Esophagus (tissue), 2 donors: ENCODE data around the gene RNF135. TPM values are rescaled to one million over a fixed set of nuclear protein-coding genes. Genes with fewer than 3 reads are reported as not detected.
"Not testable (repeated sequence)": the region's sequence is repeated elsewhere in the genome, so short reads cannot be mapped to it uniquely, and the experiment has no call there.

Experiments used
- H3K27ac ChIP-seq, 2 donors: one replicate each; pipeline ENCODE4 v1.5.1; 2013; ENCODE audit warnings: low read depth in 2 of 2, mild to moderate bottlenecking in 2 of 2, inconsistent platforms in 1 of 2, low read length in 1 of 2, moderate library complexity in 1 of 2
- H3K27me3 ChIP-seq, 2 donors: one replicate each; pipeline ENCODE4 v1.6.1; 2013; ENCODE audit warnings: low read length in 2 of 2, control low read depth in 1 of 2, mild to moderate bottlenecking in 1 of 2; ENCODE audit not compliant: insufficient read depth in 2 of 2, control insufficient read depth in 1 of 2
- H3K36me3 ChIP-seq, 2 donors: one replicate each; pipeline ENCODE4 v1.6.1; 2013; ENCODE audit warnings: low read length in 1 of 2; ENCODE audit not compliant: control insufficient read depth in 2 of 2, insufficient read depth in 2 of 2
- H3K4me1 ChIP-seq, 2 donors: one replicate each; pipeline ENCODE4 v1.6.1; 2013; ENCODE audit warnings: low read length in 1 of 2; ENCODE audit not compliant: control insufficient read depth in 2 of 2, insufficient read depth in 2 of 2
- H3K4me3 ChIP-seq, 2 donors: one replicate each; pipeline ENCODE4 v1.5.1; 2013; ENCODE audit warnings: low read length in 2 of 2, mild to moderate bottlenecking in 2 of 2, low read depth in 1 of 2, moderate library complexity in 1 of 2
- H3K9me3 ChIP-seq, 2 donors: one replicate each; pipeline ENCODE4 v1.6.1; 2013; ENCODE audit warnings: mild to moderate bottlenecking in 2 of 2, low read depth in 1 of 2, low read length in 1 of 2, moderate library complexity in 1 of 2; ENCODE audit not compliant: control insufficient read depth in 2 of 2, insufficient read depth in 1 of 2
- WGBS, 2 donors: extraction: QIAGEN DNeasy Blood & Tissue Kit; methylation state at CpG; one replicate each; pipeline ENCODE4 v1.1.7; 2013; 5-methylcytosine and 5-hydroxymethylcytosine counted together
- polyA plus RNA-seq, 2 donors: library from polyadenylated mRNA; stranded (reverse); fragments of 200-250 nt; gene quantifications; one replicate each; pipeline ENCODE4 v1.2.3, GENCODE V29; 2013
- donor health status: healthy with polysubstance abuse.
- donor health status: Bipolar disorder and iron deficiency.

RNF135 gene
- polyA plus RNA-seq, 2 donors = 14.9 to 17.9 TPM

DNA sequence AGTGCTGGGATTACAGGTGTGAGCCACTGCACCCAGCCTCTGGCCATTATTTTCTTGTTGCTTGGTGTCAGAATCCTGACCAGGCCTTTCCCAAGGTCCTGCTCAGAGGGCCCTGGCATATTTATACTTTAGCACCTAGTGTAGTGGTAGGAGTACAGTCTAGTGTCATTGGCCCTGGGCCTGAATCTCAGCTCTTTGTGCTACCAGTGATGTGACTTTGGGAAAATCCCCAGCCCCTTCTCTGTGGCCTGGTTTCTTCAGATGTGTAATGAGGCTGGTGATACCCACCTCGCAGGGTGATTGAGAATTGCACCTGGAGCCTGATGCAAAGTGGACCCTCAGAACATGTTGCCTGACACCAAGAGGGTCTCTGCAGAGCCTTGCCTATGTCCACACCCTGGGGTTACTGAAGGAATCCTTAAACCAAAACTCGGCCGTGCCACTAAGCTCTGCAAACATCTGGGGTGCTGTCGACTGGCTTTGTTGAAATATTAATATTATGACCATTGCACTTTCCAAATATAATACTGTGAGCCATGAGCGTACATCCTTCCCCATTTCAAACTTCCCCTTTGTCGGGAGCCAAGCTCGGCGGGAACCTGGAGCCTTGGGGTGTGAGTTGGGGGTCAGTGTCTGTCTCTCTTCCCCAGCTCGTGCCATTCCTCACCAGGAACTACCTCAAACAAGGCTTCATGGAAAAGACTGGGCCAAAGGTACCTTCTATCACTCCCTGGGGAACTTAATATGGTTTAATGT is 18.0 kb upstream of the RNF135 start:
- 79 to 81% methylated on average over 9 of the region's 9 CpGs for WGBS, 2 donors
- Histone ChIP-seq H3K36me3 (no peaks in the 10 kb centered on the region), H3K9me3 (no peaks in the 10 kb centered on the region), H3K4me1 (no peaks in the 10 kb centered on the region), H3K27me3 (no peaks in the 10 kb centered on the region), H3K27ac (no peak overlapping the region), H3K4me3 (no peak overlapping the region)

DNA sequence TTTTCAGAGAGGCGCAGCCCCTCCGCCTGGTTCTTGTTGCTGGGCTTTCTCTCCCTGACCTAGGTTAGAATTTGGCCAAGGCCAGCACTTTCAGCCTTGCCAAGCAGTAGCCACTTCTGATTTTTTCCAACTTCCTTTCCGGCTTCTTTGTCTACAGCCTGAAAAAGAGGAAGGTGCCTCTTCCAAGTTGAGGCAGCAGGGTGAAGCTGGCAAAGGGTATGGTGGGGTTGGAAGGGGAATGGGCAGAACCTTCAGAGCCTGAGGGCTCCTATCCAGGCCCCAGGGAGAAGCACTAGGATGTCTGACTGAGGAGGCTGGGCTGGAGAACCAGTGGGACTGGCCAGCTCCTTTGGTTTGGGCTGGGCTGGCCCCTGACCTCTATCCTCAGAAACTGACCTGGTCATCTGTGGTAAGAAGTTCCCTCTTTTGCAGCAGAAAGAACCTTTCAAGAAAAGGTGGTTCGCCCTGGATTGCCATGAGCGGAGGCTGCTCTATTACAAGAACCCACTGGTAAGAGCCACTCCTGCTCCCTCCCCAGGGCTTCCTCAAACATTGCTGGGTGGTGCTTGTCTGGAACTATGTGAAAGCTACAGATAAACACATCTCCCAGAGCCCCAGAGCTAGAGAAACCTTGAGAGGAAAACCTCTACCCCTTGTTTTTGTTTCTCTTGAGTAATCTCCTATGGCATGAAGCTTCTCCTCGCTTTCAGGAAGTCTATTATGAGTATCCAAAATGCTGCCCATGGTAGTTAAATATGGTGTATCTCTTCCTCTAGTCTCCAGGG is 16.6 kb upstream of the RNF135 start:
- Histone ChIP-seq H3K36me3 (no peaks in the 10 kb centered on the region), H3K4me1 (no peaks in the 10 kb centered on the region), H3K27ac (no peak overlapping the region), H3K9me3 (no peaks in the 10 kb centered on the region), H3K4me3 (no peak overlapping the region), H3K27me3 (no peaks in the 10 kb centered on the region)
- WGBS, 2 donors = 85 to 88% methylated on average over 6 of the region's 6 CpGs

DNA sequence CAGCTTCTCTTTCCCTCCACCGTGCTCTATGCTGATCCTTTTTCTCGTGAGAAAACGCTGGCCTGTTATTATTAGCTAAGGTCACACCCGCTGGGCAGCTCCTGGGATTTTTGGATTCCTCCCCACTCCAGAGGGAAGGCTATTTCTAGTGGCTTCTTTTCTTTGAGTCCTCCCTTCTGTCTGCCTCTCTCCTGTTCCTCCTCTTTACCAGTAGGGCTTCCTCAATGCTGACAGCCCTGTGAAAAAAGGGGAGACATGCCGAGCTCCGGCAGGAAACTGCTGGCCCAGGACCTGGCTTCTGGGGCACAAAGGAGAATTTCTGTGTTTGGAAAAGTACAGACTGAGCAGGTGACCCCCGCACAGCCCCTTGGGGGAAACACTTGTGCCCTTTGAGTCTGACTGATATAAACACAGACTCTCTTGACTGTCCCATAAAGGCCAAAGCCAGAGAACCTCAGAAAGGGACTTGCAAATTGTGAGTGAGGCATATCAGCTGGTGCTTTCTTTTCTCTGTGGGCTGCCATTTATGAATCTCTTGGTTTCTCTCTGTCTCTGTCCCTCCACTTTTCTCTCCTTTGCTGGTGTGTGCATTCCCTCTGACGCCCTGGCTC is 14.0 kb upstream of the RNF135 start:
- no peak overlapping the region for H3K4me3 ChIP-seq
- no peaks in the 10 kb centered on the region for H3K9me3 ChIP-seq
- H3K27me3 ChIP-seq = no peaks in the 10 kb centered on the region
- no peaks in the 10 kb centered on the region for H3K4me1 ChIP-seq
- H3K27ac ChIP-seq = no peak overlapping the region
- WGBS, 2 donors = 51 to 53% methylated on average over 8 of the region's 8 CpGs
- H3K36me3 ChIP-seq = no peaks in the 10 kb centered on the region

DNA sequence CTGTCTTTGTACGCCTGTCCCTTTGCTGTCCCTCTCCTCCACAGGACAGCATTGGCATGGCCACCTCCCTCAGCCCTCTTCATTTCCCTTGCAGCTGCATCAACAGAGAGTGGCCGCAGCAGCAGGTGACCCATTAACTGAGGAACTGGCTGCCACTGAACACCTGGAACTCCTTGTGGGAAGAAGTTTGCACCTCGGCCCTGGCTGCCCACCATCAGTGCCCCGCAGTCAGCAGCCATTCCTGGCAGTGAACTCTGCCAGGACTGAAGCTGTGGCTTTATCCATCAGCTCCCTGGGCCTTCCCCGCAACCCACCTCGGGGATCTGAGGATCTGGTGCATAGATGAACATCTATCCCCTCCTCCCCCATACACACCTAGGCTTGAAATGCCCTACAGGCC is 13.1 kb upstream of the RNF135 start:
- H3K4me3 ChIP-seq = no peak overlapping the region
- H3K27me3 ChIP-seq = no peaks in the 10 kb centered on the region
- no peaks in the 10 kb centered on the region for H3K4me1 ChIP-seq
- no peaks in the 10 kb centered on the region for H3K9me3 ChIP-seq
- no peaks in the 10 kb centered on the region for H3K36me3 ChIP-seq
- 92 to 95% methylated on average over 6 of the region's 6 CpGs for WGBS, 2 donors
- no peak overlapping the region for H3K27ac ChIP-seq

DNA sequence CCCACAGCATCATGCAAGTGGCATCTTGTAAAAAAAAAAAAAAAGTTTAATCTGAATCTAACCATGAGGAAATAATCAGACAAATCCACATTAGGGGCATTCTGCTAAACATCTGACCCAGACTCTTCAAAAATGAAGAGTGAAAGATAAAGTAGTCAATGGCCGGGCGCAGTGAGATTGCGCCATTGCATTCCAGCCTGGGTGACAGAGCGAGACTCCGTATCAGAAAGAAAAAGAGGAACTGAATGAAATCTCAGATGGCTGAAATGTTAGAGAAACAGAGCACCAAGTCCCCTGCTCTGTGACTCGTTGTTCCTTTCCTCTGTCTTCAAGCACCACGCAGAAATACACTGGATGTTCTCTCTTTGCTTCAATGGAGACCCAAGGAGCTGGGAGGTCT is 12.7 kb upstream of the RNF135 start:
- Histone ChIP-seq H3K27ac (no peak overlapping the region), H3K4me3 (no peak overlapping the region), H3K36me3 (no peaks in the 10 kb centered on the region), H3K4me1 (no peaks in the 10 kb centered on the region), H3K9me3 (no peaks in the 10 kb centered on the region), H3K27me3 (no peaks in the 10 kb centered on the region)
- 83 to 87% methylated on average over 7 of the region's 7 CpGs for WGBS, 2 donors

DNA sequence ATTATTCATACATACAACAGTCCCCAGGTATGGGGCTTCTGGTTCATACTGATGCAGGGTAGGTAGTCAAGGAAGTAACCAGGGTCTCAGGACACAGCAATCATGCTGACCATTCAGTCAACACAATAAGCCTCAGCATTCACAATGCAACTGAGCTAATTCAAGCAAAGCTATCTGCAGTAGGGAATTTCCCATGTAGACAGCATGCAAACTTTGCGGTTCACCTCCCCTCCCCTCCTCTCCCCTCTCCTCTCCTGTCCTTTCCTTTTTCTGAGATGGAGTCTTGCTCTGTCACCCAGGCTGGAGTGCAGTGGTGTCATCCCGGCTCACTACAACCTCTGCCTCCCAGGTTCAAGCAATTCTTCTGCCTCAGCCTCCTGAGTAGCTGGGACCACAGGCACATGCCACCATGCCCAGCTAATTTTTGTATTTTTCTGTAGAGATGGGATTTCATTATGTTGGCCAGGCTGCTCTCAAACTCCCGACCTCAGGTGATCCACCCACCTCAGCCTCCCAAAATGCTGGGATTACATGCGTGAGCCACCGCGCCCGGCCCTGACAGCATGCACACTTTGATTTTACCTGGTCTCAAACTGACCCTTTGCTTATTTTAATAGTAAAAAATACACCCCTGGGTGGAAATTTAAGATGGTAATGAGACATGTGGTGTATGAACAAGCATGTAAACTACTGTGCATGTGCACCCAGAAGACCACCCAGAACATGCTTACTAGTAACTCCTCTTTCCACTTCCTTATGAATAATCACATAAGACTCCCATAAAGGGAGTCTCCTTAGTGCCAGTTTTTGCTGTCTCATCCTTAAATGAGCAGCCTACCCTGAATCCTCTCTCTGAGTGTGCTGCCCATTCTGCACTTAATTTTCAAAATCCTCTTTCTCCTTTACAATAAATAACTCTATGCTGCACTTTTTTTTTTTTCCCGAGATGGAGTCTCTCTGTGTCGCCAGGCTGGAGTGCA is 9.3 kb upstream of the RNF135 start:
- Histone ChIP-seq H3K27me3 (no peaks in the 10 kb centered on the region), H3K36me3 (no peaks in the 10 kb centered on the region), H3K27ac (no peak overlapping the region), H3K4me1 (no peaks in the 10 kb centered on the region), H3K9me3 (no peaks in the 10 kb centered on the region), H3K4me3 (no peak overlapping the region)
- 83 to 85% methylated on average over 9 of the region's 9 CpGs for WGBS, 2 donors

DNA sequence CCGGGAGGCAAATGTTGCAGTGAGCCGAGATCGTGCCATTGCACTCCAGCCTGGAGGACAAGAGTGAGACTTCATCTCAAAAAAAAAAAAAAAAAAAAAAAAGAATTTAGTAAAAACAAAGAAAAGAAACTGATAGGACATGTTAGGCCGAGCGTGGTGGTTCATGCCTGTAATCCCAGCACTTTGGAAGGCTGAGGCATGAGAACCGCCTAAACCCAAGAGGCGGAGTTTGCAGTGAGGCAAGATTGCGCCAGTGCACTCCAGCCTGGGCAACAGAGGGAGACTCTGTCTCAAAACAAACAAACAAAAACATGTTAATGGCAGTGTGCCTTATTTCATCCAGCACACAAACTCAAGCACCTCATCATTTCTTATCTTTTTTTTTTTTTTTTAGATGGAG is 6.5 kb upstream of the RNF135 start:
- WGBS, 2 donors = 93 to 95% methylated on average over 8 of the region's 8 CpGs
- not testable (repeated sequence) for H3K27me3 ChIP-seq, H3K4me1 ChIP-seq, H3K27ac ChIP-seq, H3K36me3 ChIP-seq, H3K9me3 ChIP-seq, H3K4me3 ChIP-seq

DNA sequence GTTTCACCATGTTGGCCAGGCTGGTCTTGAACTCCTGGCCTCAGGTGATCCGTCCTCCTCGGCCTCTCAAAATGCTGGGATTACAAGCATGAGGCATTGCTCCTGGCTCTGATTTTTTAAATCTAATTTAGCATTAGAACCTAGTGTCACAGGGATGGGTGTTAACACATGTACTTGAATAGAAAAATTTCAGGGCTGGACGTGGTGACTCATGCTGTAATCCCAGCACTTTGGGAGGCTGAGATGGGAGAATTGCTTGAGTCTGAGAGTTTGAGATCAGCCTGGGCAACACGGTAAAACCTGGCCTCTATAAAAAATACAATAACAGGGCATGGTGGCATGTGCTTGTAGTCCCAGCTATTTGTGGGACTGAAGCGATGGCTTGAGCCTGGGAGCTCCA is 6.0 kb upstream of the RNF135 start:
- Histone ChIP-seq H3K36me3 (no peaks in the 10 kb centered on the region), H3K4me1 (no peaks in the 10 kb centered on the region), H3K27me3 (no peaks in the 10 kb centered on the region), H3K4me3 (no peak overlapping the region), H3K9me3 (no peaks in the 10 kb centered on the region), H3K27ac (no peak overlapping the region)
- WGBS, 2 donors = 69 to 71% methylated on average over 5 of the region's 5 CpGs

DNA sequence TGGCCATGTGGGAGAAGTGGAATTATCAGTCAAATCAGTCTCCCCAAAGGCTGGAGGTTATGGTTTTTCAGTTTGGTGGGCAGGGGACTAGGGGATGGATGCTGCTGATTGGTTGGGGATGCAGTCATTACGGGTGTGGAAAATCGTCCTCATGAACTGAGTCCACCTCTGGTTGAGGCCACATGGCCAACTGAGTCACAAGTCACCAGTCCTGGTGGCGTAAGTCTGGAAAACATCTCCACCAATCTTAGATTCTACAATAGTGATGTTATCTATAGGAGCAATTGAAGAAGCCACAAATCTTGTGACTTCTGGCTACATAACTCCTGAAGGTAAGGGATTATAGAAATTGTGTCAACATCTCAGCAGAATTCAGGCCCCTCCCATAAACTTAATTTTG is 5.2 kb upstream of the RNF135 start:
- no peaks in the 10 kb centered on the region for H3K36me3 ChIP-seq
- H3K27ac ChIP-seq = no peak overlapping the region
- WGBS, 2 donors = 89 to 91% methylated on average over 3 of the region's 3 CpGs
- H3K9me3 ChIP-seq = no peaks in the 10 kb centered on the region
- no peak overlapping the region for H3K4me3 ChIP-seq
- no peaks in the 10 kb centered on the region for H3K4me1 ChIP-seq
- H3K27me3 ChIP-seq = no peaks in the 10 kb centered on the region
